SHP77 (cell line): ENCODE results near the gene CCM2.

Experiments used
- DNase-seq, 2 experiments: peaks; one replicate each; lab custom pipeline; 2025; lab: John Stamatoyannopoulos, UW

CCM2 gene

GRCh38 chr7:45068236-45069023, 68.4 kb downstream of the CCM2 start:
- no peak for DNase-seq

DNA sequence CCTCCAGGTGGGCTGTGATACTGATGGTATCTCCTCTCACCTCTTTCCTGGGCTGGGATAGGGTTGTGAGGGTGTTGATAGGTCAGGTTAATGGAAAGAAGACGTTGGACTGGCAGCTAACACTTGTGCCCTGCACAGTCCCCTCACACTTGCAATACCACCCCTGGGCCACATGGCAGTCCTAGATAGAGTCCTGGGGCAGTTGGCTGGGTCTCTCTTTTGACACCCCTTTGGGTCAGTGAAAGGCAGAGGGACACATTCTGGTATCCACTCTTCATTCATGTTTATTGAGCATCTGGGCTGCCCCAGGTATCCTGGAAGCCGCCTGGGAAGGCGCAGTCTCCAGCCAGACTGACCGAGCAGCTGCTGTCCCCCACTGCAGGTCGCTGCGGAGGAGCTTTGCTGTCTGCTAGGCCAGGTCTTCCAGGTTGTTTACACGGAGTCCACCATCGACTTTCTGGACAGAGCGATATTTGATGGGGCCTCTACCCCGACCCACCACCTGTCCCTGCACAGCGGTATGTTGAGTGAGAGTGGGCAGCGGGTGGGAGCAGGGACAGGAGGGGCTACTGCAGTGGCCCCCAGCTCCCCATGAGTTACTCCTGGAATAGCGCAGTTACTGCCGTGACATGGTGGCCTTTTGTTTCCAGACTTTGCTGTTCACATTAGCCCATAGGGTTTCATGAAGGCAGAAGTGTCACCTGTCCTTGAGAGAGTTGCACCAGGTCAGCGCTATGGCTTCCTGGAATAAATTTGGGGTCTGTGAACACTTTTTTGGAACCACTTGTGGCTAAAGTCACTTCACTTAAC, 69.6 kb downstream of the CCM2 start:
- no peak for DNase-seq

GRCh38 chr7:45070254-45070642, 70.2 kb downstream of the CCM2 start:
- DNase-seq, result no peak

DNA sequence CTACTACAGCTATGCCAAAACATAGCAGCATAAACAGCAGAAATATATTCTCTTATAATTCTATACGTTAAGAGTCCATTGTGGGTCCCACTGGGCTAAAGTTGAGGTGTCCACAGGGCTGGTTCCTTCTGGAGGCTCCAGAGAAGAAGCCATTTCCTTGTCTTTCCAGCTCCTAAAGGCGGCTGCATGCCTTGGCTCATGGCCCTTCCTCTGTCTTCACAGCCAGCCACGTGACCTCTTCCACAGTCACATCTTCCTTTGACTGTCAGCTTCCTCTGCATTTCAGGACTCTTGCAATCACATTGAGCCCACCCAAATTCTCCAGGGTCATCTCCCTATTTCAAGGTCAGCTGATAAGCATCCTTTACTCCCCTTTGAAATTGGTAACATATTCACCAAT, 71.5 kb downstream of the CCM2 start:
- no peak for DNase-seq

- no peak for DNase-seq
Measured at GRCh38 chr7:45072131-45073030, 72.4 kb downstream of the CCM2 start.

- DNase-seq, result no peak
Measured at GRCh38 chr7:45073031-45073785, 73.2 kb downstream of the CCM2 start.

DNA sequence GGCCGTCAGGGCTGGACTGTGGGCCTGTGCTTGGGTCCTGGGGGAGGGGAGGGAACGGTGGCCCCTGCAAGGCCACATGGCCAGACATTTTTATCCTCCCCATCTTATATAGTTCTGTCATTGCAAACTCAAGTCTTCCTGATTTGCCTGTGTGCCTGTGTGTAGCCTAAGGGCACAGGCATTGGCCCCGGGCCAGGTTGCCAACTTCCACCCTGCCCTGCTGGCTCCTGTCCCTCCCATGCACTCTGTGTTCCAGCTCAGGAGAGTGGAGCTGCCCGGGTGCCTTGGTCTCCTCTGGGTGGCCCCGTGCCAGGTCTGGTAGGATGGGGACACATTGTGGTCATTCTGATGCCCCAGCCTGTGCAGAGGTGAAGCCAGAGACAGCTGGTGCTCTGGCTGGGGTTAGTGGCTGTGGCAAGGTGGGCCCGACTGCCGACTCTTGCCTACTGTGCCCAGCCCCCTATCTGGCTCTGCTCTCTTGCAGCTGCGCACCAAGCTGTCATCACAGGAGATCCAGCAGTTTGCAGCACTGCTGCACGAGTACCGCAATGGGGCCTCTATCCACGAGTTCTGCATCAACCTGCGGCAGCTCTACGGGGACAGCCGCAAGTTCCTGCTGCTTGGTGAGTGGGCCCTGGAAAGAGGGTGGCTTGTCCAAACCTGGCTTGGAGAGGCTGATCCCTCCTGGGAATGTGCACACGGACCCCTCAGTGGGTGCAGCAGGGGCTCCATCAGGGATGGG, 74.0 kb downstream of the CCM2 start:
- no peak for DNase-seq

GRCh38 chr7:45074528-45075354, 74.7 kb downstream of the CCM2 start:
- no peak for DNase-seq

GRCh38 chr7:45075355-45075644, 75.3 kb downstream of the CCM2 start:
- no peak for DNase-seq

DNA sequence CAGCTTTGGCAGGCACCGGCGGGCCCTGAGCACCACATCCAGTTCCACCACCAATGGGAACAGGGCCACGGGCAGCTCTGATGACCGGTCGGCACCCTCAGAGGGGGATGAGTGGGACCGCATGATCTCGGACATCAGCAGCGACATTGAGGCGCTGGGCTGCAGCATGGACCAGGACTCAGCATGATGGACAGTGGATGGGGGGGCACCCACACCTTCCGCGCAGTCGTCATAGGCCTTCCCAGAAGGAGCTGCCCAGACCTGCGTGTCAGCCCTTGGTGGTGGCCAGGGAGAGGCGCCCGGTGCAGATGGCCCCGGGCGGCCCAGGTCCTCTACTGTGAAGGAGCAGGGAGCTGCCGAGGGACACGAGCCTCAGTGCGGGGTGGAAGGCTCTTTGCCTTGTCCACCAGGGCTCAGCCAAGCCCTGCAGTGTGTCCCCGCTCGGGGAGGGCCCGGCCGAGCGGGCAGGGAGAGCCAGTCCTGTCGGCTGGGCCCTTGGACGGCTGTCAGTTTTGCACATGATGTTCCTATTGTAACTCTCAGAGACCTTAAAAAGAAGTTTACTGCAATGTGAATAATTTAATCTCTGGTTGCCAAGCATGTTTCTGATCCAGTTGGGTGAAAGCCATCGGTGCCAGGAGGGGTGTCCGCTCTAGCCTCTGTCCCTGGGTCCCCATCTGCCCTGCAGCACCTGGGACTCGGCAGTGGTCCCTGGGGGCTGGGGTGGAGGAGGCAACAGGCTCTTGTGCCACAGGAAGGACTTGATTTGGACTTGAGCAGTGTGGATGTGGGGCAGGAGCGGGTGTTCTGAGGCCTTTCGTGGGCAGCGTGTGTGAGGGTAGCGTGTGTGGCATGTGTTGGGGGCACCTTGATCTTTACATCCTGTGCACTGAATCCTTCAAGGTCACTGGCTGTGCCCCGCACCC, 76.1 kb downstream of the CCM2 start:
- DNase-seq, result no peak

DNA sequence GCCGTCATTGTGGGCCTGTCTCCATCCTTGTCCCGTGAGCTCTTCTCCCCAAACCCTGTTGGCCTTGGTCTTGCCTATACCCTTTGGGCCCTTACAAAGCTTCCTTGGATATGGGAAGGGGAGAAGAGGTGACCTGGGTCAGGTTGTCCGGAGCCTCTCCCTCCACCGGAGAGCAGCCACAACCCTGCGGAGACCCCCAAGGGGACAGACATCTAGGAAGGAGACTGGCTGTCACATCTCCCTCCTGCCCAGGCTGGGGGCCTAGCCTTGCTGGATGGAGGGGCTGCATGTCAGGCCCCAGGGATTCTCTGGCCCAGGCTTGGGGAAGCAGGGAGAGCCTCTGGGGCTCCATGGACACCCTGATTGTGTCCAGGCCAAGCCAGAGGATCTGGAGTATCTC, 76.9 kb downstream of the CCM2 start:
- DNase-seq, result no peak

DNA sequence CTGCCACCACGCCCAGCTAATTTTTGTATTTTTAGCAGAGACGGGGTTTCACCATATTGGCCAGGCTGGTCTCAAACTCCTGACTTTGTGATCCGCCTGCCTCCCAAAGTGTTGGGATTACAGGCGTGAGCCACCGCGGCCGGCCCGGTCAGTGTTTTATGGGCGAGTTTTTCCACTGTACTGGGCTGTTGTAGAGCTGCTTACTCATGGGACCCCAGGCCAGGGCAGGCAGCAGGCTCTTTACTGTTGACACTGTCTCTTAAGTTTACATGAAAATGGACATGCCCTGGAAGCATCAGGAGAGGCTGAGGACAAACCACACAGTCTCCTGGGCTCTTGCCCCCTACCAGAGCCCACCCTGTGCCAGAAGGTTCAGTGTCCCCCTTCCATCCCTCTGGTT, 77.6 kb downstream of the CCM2 start:
- DNase-seq, result no peak

DNA sequence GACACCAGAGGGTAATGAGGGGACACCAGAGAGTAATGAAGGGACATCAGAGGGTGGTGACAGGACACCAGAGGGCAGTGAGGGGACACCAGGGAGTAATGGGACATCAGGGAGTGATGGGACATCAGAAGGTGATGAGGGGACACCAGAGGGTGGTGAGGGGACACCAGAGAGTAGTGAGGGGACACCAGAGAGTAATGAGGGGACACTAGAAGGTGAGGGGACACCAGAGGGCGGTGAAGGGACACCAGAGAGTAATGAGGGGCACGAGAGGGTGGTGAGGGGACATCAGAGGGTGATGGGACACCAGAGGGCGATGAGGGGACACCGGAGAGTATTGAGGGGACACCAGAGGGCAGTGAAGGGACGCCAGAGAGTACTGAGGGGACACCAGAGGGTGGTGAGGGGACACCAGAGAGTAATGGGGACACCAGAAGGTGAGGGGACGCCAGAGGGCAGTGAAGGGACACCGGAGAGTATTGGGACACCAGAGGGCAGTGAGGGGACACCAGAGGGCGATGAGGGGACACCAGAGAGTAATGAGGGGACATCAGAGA, 78.2 kb downstream of the CCM2 start:
- DNase-seq, result no peak

DNA sequence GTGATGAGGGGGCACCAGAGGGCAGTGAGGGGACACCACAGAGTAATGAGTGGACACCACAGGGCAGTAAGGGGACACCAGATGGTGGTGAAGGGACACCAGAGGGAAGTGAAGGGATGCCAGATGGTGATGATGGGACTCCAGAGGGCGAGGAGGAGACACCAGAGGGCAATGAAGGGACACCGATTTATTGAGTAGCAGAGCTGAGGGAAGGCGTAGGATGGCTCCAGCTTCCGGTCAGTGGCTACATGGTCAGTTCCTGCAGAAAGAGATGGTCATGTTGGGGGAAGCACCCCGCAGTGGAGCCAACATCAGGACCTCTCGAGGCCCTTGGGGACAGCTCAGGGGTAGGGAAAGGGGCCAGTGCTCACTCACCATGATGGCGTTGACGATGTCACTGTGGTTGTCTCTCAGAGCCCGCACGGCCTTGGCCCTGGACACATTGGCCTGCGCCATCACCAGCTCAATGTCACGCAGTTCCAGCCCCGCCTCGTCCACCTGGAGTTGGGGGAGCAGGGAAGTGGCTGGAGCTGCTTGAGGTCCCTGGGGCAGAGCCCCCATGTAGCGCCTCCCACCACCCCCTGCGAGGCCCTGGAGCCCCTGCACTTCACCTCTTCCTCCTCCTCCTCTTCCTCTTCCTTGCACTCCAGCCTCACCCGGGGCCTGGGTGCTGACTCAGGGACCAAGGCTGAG, 80.4 kb downstream of the CCM2 start:
- no peak for DNase-seq

GRCh38 chr7:45080958-45081669, 81.1 kb downstream of the CCM2 start:
- no peak for DNase-seq

DNA sequence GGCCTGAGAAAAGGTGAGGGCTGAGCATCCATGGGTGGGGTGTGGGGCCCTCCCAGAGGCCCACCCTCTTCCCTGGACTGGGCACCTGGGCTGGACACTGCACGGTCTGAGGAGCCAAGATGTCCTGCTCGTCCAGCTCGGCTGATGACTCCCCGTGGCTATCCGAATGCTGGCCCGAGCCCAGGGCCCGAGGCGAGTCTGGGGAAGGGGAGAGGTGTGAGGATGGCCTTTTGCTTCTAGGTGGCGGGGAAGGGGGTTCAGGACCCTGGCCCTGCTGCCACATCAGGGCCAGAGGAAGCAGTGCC, 81.6 kb downstream of the CCM2 start:
- no peak for DNase-seq

GRCh38 chr7:45082031-45082830, 82.2 kb downstream of the CCM2 start:
- no peak for DNase-seq
